K562 (cell line): ENCODE measurements around the gene TRERF1. TPM values are rescaled to one million over a fixed set of nuclear protein-coding genes. Genes with fewer than 3 reads are reported as not detected.
A peak's percentile ranks its signal among the peaks of the same experiment; 100 is the strongest.

Source experiments
- ATAC-seq: fragments of 200-7000 bp; cut with Tn5 transposase; 3 replicates; pipeline ENCODE4 v1.9.1; 2020; ENCODE audit warnings: moderate library complexity
- BruUV-seq: library from RNA; stranded (reverse); fragments of 400-500 nt; replicated peaks from 2 replicates; lab custom pipeline; 2021; lab: Mats Ljungman, UMichigan
- CTCF ChIA-PET: fragments of 300-600 bp; formaldehyde crosslinking; extraction: SDS; loops from one replicate; lab custom pipeline; 2021; ENCODE audit warnings: low intra/inter-chr PET ratio; lab: Yijun Ruan, JAX
- POLR2A ChIA-PET: fragments of 300-600, 350-650 bp; sonication (Branson Sonifier 250); formaldehyde crosslinking; extraction: SDS; loops from one replicate; lab custom pipeline; 2021; ENCODE audit warnings: antibody characterized with exemption, inconsistent platforms; lab: Yijun Ruan, JAX
- DNase-seq, 4 experiments: peaks; one replicate each; pipeline versions ENCODE4 v3.0.0 to v3.0.0-alpha.2; 2011 to 2018; ENCODE audit warnings: low spot score in 3 of 4, mixed read lengths in 3 of 4; ENCODE audit errors: extremely low read depth in 1 of 4
- FAIRE-seq: peaks from 2 replicates; lab custom pipeline; 2011; peaks lifted over from hg19 to GRCh38; lab: Jason Lieb, UNC
- H2AFZ ChIP-seq: 2 replicates; pipeline ENCODE4 v1.6.0; 2011; ENCODE audit warnings: low read depth, low read length, control low read depth, inconsistent platforms
- H3K27ac ChIP-seq: fragments of 200-600 bp; 3 replicates; pipeline ENCODE4 v1.8.0; 2011; ENCODE audit warnings: low read depth, mild to moderate bottlenecking, control low read depth, inconsistent platforms, low read length, moderate library complexity, mixed read lengths; ENCODE audit errors: extremely low read depth
- H3K27me3 ChIP-seq, 2 experiments: fragments of 300-600 bp in 1 of 2; 2 replicates in 1 of 2; 3 replicates in 1 of 2; pipeline versions ENCODE4 v1.6.0 to v1.8.0; 2011; ENCODE audit warnings: inconsistent platforms in 2 of 2, low read length in 2 of 2, mild to moderate bottlenecking in 1 of 2, mixed read lengths in 1 of 2, moderate library complexity in 1 of 2; ENCODE audit not compliant: control insufficient read depth in 2 of 2, insufficient read depth in 2 of 2
- H3K36me3 ChIP-seq: fragments of 300-600 bp; 3 replicates; pipeline ENCODE4 v1.8.0; 2011; ENCODE audit warnings: mild to moderate bottlenecking, low read length, inconsistent platforms; ENCODE audit not compliant: control insufficient read depth, insufficient read depth
- H3K4me1 ChIP-seq, 2 experiments: fragments of 200-600 bp in 1 of 2; replicated peaks in 1 of 2; 2 replicates in 1 of 2; 3 replicates in 1 of 2; pipeline versions ENCODE4 v1.5.1 to v1.8.0; 2011; ENCODE audit warnings: inconsistent platforms in 2 of 2, low read length in 2 of 2, mild to moderate bottlenecking in 1 of 2, mixed read lengths in 1 of 2, moderate library complexity in 1 of 2; ENCODE audit not compliant: control insufficient read depth in 2 of 2, insufficient read depth in 2 of 2
- H3K4me2 ChIP-seq: 2 replicates; pipeline ENCODE4 v1.6.1; 2011; ENCODE audit warnings: low read length, control low read depth, inconsistent platforms, mixed read lengths; ENCODE audit not compliant: insufficient read depth
- H3K4me3 ChIP-seq: fragments of 200-600 bp; sonication (generic), shearing (Covaris generic); 2 replicates; pipeline ENCODE4 v1.5.1; 2016; ENCODE audit warnings: control low read depth, inconsistent platforms
- H3K79me2 ChIP-seq: fragments of 200-600 bp; 3 replicates; pipeline ENCODE4 v1.8.0; 2011; ENCODE audit warnings: low read length, inconsistent platforms; ENCODE audit not compliant: control insufficient read depth, insufficient read depth
- H3K9ac ChIP-seq, 2 experiments: 2 replicates each; pipeline versions ENCODE4 v1.6.0 to v1.6.1; 2011; ENCODE audit warnings: low read depth in 2 of 2, low read length in 2 of 2, control low read depth in 1 of 2, inconsistent platforms in 1 of 2, mild to moderate bottlenecking in 1 of 2, mixed read lengths in 1 of 2; ENCODE audit not compliant: insufficient read depth in 1 of 2
- H3K9me1 ChIP-seq: one replicate; pipeline ENCODE4 v1.6.0; 2011; ENCODE audit warnings: inconsistent platforms, mild to moderate bottlenecking, low read length, moderate library complexity; ENCODE audit not compliant: control insufficient read depth, insufficient read depth
- H3K9me3 ChIP-seq: replicated peaks from 2 replicates; pipeline ENCODE4 v1.5.1; 2011; ENCODE audit warnings: low read depth, low read length, inconsistent platforms; ENCODE audit not compliant: control insufficient read depth, insufficient read depth
- H4K20me1 ChIP-seq: replicated peaks from 2 replicates; pipeline ENCODE4 v1.6.1; 2011; ENCODE audit warnings: low read length, inconsistent platforms, mixed read lengths; ENCODE audit not compliant: control insufficient read depth, insufficient read depth
- CEBPG ChIP-seq, 3 experiments: fragments of 200-800 bp in 1 of 3; sonication (Bioruptor generic) in 1 of 3; sonication (generic) in 1 of 3; formaldehyde crosslinking in 1 of 3; IDR thresholded peaks in 2 of 3; conservative IDR thresholded peaks in 1 of 3; 2 replicates each; pipeline versions ENCODE4 v1.6.1 to v1.8.0; 2016 to 2022; ENCODE audit warnings: missing compliant biosample characterization in 2 of 3, missing genetic modification characterization in 2 of 3, mild to moderate bottlenecking in 1 of 3, missing genetic modification reagents in 1 of 3
- CTBP1 ChIP-seq: fragments of 450-650 bp; IDR thresholded peaks from 2 replicates; pipeline ENCODE4 v1.6.1; 2016; ENCODE audit warnings: borderline replicate concordance
- HDAC3 ChIP-seq: fragments of 450-650 bp; IDR thresholded peaks from 2 replicates; pipeline ENCODE4 v1.6.1; 2018; ENCODE audit warnings: borderline replicate concordance, mild to moderate bottlenecking, moderate library complexity; ENCODE audit not compliant: partially characterized antibody
- HMGXB4 ChIP-seq: sonication (generic); formaldehyde crosslinking; IDR thresholded peaks from 2 replicates; pipeline ENCODE4 v1.8.1; 2023; ENCODE audit warnings: mild to moderate bottlenecking, missing genetic modification reagents
- LCOR ChIP-seq: sonication (generic); formaldehyde crosslinking; IDR thresholded peaks from 2 replicates; pipeline ENCODE4 v1.8.0; 2022; ENCODE audit warnings: mild to moderate bottlenecking, missing genetic modification reagents
- NR2C1 ChIP-seq, 2 experiments: fragments of 450-650 bp; IDR thresholded peaks; 2 replicates each; pipeline ENCODE4 v1.6.1; 2017; ENCODE audit warnings: mild to moderate bottlenecking in 2 of 2, antibody characterized with exemption in 1 of 2, inconsistent platforms in 1 of 2, missing compliant biosample characterization in 1 of 2, missing genetic modification characterization in 1 of 2
- RBFOX2 ChIP-seq: fragments of 200-400 bp; formaldehyde crosslinking; IDR thresholded peaks from 2 replicates; pipeline ENCODE4 v1.6.1; 2017; ENCODE audit warnings: low read depth, mild to moderate bottlenecking, low read length, moderate library complexity
- RBM15 ChIP-seq: fragments of 200-400 bp; formaldehyde crosslinking; IDR thresholded peaks from 2 replicates; pipeline ENCODE4 v1.6.1; 2018; ENCODE audit warnings: mild to moderate bottlenecking, low read length, moderate library complexity; ENCODE audit not compliant: insufficient read depth
- SMARCA4 ChIP-seq: fragments of 450-650 bp; IDR thresholded peaks from 2 replicates; pipeline ENCODE4 v1.6.1; 2016
- TEAD4 ChIP-seq, 2 experiments: sonication (generic) in 1 of 2; formaldehyde crosslinking in 1 of 2; IDR thresholded peaks; 2 replicates each; pipeline versions ENCODE4 v1.6.1 to v1.8.0; 2012 to 2022; ENCODE audit warnings: borderline replicate concordance in 1 of 2, inconsistent platforms in 1 of 2, low read length in 1 of 2, mild to moderate bottlenecking in 1 of 2, missing genetic modification reagents in 1 of 2
- ZBTB11 ChIP-seq, 3 experiments: fragments of 200-800 bp in 1 of 3; fragments of 250-450 bp in 1 of 3; fragments of 450-650 bp in 1 of 3; sonication (Bioruptor Pico) in 1 of 3; sonication (Bioruptor generic) in 1 of 3; formaldehyde crosslinking in 1 of 3; IDR thresholded peaks; 2 replicates each; pipeline versions ENCODE4 v1.6.1 to v1.8.0; 2016 to 2022; ENCODE audit warnings: mild to moderate bottlenecking in 2 of 3, missing genetic modification characterization in 2 of 3, missing compliant biosample characterization in 1 of 3, moderate library complexity in 1 of 3
- in situ Hi-C: fragments of 300-500 bp; cut with MboI; formaldehyde crosslinking; loops from 4 replicates; pipeline ENCODE4 v1.15.0; 2018; ENCODE audit warnings: inconsistent platforms, mixed read lengths
- intact Hi-C: fragments of 100-400 bp; cut with micrococcal nuclease; formaldehyde crosslinking; loops from 2 replicates; pipeline ENCODE4 v1.14.2; 2022
- polyA plus RNA-seq, 8 experiments: library from polyadenylated mRNA; depleted of rRNA in 4 of 8; stranded (reverse) in 5 of 8; unstranded in 3 of 8; fragments of >200 nt; fragmentation: Nextera tagmentation in 2 of 8; fragmentation: Illumina TruSeq in 1 of 8; extraction: Ambion mirVana in 2 of 8; extraction: Trizol in 1 of 8; gene quantifications; 2 replicates each; pipeline versions ENCODE4 v1.2.1 to v1.2.3, GENCODE V29; 2011 to 2014; ENCODE audit warnings: inconsistent platforms in 1 of 8, missing spikeins in 1 of 8
- total RNA-seq, 7 experiments: library from RNA; depleted of rRNA in 6 of 7; stranded (reverse); fragments of >200 nt in 6 of 7; fragmentation: Illumina TruSeq in 2 of 7; extraction: Trizol in 2 of 7; gene quantifications; 2 replicates each; pipeline versions ENCODE4 v1.2.1 to v1.2.3, GENCODE V29; 2011 to 2021; ENCODE audit warnings: low replicate concordance in 1 of 7

The TRERF1 gene
- total and polyA plus RNA-seq, 9 of the 15 experiments (the other 6 are each of a cell fraction or from before 2014, with no cell fraction given) = 0.04 to 0.20 (median 0.07) TPM; not detected in 3

GRCh38 chr6:42225029-42225339 is 226.7 kb downstream of the TRERF1 start:
- in situ Hi-C loops (loop anchor here (10.0 kb wide), 1 partner anchor 440 kb away; the partner anchor contains the start of genes PRICKLE4 and TOMM6), intact Hi-C loops (no loop called here)
- Histone ChIP-seq H3K36me3 (no peaks in the 10 kb centered on the region), H3K4me3 (no peak overlapping the region), H3K27me3 (no peaks in the 10 kb centered on the region), H4K20me1 (no peaks in the 10 kb centered on the region), H3K9ac (no peak overlapping the region), H3K27ac (no peak overlapping the region), H3K4me2 (no peak overlapping the region), H3K79me2 (no peaks in the 10 kb centered on the region), H2AFZ (peak overlapping the region; percentile 49), H3K4me1 (peaks cover 11 to 23% of the 10 kb centered on the region in 2 experiments), H3K9me1 (no peaks in the 10 kb centered on the region), H3K9me3 (no peaks in the 10 kb centered on the region)
- TF ChIP-seq LCOR (CRISPR knock-in tag) (no peak), SMARCA4 (no peak), RBM15 (no peak), CEBPG (CRISPR knock-in tag; IDR thresholded peaks at IDR 0.05) (0 out of 2 replicates have a peak, but pooled peaks have one; percentile 2), CEBPG (tag; conservative IDR thresholded peaks at IDR 0.05 in 1 of 2, IDR thresholded peaks at IDR 0.05 in 1 of 2) (0 out of 4 replicates have a peak, but pooled peaks of 1 of the 2 experiments have one; percentile 8), HDAC3 (peak; percentile 5), NR2C1 (IDR thresholded peaks at IDR 0.05) (no peak), NR2C1 (tag; IDR thresholded peaks at IDR 0.05) (no peak), CTBP1 (no peak), RBFOX2 (0 out of 2 replicates have a peak, but pooled peaks have one; percentile 21), HMGXB4 (CRISPR knock-in tag) (no peak), ZBTB11 (CRISPR knock-in tag; IDR thresholded peaks at IDR 0.05) (no peak), TEAD4 (IDR thresholded peaks at IDR 0.05; ENCODE audit: low read length) (no peak), TEAD4 (CRISPR knock-in tag; IDR thresholded peaks at IDR 0.05; ENCODE audit: borderline replicate concordance) (no peak)
- ChIA-PET POLR2A (no interaction called here), CTCF (interaction anchor here (0.7 kb wide), 1 partner anchor 148 kb away, joined by 5 read pairs; no protein-coding TSS in a partner anchor)
- no TSS peak for BruUV-seq
- no peak for DNase-seq
- FAIRE-seq = no peak
- no peak for ATAC-seq
